ENCODE measurements around the gene GRM7.

DNA sequence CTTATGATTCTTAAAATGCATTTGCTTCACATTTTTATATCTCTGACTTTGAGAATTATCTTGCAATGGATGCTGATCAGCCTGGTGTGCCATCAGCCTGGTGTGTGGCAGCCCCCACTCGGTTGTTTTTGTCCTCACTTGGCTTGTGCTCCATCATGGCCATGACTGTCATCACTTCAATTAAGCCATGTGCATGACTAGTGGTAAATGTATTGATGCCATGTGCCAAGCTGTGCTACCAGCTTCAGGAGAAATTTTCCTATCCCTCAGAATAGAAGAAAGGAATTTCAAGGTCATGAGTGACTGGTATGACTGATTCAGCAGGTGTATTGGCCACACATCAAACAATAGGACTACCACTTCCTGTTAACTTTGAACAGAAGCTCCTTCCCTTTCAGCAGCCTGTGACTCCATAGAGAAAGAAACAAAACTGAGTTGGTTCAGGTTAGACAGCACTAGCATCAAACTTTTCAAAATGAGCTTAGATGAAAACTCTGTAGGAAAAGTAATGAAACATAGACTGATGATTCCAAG, 251.7 kb downstream of the GRM7 start:
- TF ChIP-seq, protein P1, sequence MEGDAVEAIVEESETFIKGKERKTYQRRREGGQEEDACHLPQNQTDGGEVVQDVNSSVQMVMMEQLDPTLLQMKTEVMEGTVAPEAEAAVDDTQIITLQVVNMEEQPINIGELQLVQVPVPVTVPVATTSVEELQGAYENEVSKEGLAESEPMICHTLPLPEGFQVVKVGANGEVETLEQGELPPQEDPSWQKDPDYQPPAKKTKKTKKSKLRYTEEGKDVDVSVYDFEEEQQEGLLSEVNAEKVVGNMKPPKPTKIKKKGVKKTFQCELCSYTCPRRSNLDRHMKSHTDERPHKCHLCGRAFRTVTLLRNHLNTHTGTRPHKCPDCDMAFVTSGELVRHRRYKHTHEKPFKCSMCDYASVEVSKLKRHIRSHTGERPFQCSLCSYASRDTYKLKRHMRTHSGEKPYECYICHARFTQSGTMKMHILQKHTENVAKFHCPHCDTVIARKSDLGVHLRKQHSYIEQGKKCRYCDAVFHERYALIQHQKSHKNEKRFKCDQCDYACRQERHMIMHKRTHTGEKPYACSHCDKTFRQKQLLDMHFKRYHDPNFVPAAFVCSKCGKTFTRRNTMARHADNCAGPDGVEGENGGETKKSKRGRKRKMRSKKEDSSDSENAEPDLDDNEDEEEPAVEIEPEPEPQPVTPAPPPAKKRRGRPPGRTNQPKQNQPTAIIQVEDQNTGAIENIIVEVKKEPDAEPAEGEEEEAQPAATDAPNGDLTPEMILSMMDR (conservative IDR thresholded peaks at IDR 0.05; ENCODE audit: low read depth in 2 of 2): no peak
- TF ChIP-seq JUNB (IDR thresholded peaks at IDR 0.05; ENCODE audit: unreplicated experiment) (no peak), EZH2 (IDR thresholded peaks at IDR 0.05; ENCODE audit: low read depth, unreplicated experiment) (no peak), POLR2AphosphoS5 (IDR thresholded peaks at IDR 0.05; ENCODE audit: low read depth) (no peak), STAT1 (IDR thresholded peaks at IDR 0.05; ENCODE audit: unreplicated experiment) (no peak), CREB1 (CRISPR knock-in tag; IDR thresholded peaks at IDR 0.05; ENCODE audit: low read depth) (no peak)
